ENCODE measurements around the gene SCD5.
"Not testable (repeated sequence)": the region's sequence is repeated elsewhere in the genome, so short reads cannot be mapped to it uniquely, and the experiment has no call there.

SCD5 gene

DNA sequence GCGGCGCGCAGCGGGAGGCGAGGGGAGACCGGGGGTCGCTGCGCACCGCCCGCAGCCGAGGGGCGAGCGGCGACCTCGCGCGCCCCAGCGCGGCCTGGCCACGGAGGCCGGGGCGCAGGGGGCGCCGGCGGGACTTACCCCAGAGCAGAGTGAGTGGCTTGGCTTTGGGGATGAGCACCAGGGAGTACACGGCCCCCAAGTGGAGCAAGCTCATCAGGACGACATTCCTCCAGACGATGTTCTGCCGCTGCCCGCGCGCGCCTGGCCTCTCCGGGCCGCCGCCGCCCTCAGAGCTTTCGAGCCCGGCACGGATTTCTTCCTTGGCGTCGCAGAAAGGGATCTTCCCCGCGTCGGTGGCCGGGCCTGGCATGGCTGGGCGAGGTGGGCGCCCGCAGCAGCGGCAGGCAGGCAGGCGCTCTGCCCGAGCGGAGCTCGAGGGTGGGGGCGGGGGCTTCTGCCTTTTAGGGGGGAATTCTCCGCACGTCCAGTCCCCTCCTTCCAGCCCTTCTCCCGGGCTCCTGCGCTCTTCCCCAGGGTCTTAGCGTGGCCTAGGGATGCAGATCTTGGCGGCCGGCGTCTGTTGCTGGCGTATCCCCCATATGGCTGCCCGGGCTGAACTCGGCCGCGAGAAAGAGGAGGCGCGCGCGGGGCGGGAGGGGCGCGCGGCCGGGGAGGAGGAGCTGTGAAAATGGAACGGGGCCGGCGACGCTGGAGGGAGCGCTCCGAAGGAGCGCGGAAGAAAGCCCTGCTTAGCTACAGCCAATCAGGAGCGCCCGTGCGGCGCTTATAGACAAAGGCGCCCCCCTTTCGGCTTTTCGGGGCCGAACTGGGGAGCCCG, at the start of gene SCD5:
Gene SCD5 (minus strand): TSS at position 629 of the 838 bp plus-strand sequence. CDS start 259 bp downstream, at position 370.
- peak; percentile 33 for DNase-seq

GRCh38 chr4:82842593-82842992, 44.0 kb upstream of the SCD5 start:
- DNase-seq: no peak

DNA sequence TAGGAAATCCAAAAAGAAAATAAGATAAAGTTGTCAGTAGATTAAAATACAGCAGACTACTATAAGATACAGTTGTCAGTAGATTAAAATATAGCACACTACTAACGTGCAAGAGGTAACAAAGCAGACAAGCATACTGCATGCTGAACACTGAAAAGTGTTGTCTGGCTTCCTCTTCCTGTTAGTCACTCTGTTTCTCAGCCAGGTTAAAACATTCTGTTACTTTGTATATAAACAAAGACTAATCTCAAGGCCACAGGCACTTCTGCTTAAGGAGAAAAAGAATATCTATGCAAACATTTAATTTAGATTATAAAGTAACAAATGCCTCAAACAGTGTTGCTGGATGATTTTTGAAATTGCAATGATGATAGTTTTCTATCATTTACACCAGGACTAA, 41.0 kb upstream of the SCD5 start:
- no peak for DNase-seq

DNA sequence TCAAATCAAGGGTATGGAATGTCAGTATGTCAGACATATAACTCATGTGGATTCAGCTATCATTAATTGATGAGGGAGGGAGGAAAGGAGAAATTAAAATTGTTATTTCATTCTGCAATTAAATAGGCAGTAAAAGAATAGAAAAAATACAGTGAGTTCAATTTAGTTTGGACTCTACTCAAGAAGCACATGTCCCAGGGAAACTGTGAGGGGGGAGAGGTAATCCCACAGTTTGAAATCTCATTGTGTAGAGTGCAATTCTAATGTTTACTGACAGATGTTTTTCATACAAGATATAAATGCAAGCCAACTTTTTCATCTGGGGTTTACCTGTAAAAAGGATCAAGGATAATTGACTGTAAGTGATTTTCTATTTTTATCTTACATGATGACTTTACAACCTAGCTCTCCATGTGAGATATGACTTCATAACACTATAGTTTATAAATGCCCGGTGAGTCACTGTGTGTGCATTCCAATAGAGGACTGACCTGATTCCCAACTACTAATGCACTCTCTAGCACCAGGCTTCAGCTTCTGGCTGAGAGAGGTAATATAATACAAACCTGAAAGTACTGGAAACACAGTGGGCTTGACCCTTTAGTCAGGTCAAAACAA, 35.2 kb upstream of the SCD5 start:
- no peak for DNase-seq

- DNase-seq: not testable (repeated sequence)
Measured at GRCh38 chr4:82833060-82833459, 34.5 kb upstream of the SCD5 start.

- DNase-seq: no peak
Measured at GRCh38 chr4:82825425-82825824, 26.8 kb upstream of the SCD5 start.

GRCh38 chr4:82823062-82823461, 24.5 kb upstream of the SCD5 start:
- no peak for DNase-seq

- DNase-seq: no peak
Measured at GRCh38 chr4:82820689-82821088, 22.1 kb upstream of the SCD5 start.

GRCh38 chr4:82818664-82819662, 20.4 kb upstream of the SCD5 start:
- no peak for DNase-seq

- DNase-seq: not testable (repeated sequence)
Measured at GRCh38 chr4:82816874-82817273, 18.3 kb upstream of the SCD5 start.

- DNase-seq: no peak
Measured at GRCh38 chr4:82814034-82814433, 15.4 kb upstream of the SCD5 start.

DNA sequence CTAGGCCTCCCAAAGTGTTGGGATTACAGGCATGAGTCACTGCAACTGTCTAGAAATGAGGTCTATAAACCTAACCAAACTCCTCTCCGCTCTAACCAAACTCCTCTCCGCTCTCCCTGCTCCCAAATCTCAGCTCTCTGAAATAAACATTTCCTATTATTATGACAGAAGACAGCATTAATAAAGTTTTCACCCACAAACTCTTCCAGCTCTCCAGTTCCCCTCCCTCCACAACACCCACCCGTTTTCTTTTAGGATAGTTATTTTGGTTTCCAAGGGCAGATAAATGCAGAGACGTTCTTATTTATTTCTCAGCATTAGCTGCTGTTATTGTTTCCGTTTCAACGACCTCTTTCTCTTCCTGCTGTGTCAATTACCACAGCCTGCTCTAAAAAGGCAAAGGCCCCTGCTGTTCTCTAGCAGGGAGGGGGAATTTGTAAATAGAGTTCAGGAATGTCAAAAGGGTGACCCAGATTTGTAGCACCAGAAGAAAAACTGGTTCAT, 13.3 kb upstream of the SCD5 start:
- DNase-seq: no peak

- no peak for DNase-seq
Measured at GRCh38 chr4:82811392-82811791, 12.8 kb upstream of the SCD5 start.

- DNase-seq: no peak
Measured at GRCh38 chr4:82810176-82810575, 11.6 kb upstream of the SCD5 start.

DNA sequence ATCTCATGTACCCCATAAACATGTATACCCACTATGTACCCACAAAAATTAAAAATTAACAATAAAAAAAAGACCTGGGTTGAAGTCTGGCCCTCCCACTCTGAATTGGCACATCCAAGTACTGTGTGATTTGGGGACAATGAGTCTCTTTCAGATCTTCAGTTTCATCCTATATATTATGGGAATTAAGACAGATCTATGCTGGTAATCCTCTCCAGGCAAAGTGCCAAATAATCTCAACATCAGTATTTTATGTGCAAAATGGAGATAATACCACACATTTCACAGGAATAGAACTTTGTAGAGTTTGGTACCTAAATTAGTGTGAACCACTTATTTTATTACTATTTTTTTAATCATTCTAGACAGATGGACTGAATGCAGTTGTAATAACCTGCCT, 11.0 kb upstream of the SCD5 start:
- DNase-seq: no peak

DNA sequence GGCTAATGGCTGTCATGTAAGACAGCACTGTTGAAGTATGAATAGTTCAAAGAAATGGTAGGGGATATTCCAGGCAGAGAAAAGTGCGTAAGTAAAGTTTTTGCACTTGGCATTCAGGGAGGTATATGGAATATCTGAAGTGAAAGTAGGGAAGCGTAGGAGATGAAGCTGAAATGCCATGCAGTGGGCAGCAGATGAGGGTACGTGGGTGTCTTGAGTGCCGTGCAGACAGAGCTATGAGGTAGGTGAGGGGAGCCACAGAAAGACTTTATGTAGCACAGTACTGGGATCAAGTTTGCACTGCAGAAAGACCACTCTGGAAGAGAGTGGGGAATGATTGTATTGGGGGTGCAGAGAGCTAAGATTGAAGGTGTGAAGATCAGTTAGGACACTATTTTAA, 5.2 kb upstream of the SCD5 start:
- no peak for DNase-seq

DNA sequence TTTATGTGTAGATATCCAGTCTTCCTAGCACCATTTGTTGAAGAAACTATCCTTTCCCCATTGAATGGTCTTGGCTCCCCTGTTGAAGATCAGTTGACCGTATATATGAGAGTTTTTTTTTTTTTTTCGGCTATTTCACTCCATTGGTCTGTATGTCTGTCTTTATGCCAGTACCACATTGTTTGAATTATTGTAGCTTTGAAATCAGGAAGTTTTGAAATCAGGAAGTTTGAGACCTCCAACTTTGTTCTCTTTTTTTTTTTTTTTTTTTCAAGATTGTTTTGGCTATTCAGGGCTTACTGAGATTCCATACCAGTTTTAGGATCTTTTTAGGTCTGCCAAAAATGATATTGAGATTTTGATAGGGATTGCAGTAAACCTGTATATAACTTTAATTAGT, 4.3 kb upstream of the SCD5 start:
- no peak for DNase-seq

- DNase-seq: no peak
Measured at GRCh38 chr4:82801910-82802521, 3.4 kb upstream of the SCD5 start.

DNA sequence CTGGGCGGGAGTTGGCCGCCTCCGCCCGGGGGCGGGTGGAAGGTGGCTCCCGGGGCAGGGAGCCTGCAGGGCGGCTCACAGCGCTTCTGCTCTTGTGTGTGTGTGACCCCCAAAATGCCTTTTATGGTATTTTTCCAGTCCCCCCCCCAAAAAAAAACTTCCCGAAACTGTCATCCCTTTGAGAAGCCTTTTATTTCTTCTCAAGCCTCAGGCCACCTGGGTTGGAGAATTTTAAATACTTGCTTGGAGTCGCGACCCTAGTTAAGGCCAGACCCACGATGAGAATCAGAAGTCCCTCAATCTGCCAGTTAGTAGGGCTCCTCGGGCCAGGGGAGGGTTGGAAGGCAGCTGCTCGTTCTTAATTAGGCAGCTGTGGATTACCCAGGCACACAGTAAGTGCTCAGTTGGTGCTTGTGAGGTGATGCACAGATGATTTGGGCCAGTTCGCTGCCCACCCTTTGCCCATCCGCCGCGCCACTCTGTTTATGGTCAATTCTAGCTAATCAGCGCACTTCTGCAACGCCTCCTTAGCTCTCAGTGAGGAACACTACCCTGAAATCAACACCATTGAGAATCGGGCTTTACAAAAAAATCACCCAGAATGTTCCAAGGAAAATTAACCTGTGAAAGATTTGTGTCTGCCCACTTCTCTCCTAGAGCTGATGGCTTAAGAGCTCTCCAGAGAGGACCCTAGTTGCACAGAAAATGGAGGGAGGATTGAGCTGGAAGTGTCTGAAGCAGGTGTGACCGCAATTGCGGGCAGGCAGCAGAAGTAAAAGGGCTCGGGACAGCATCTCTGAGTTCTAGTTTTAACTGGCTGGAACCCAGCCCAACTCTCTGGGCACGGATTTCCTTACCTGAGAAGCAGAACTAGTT, 648 bp upstream of the SCD5 start:
- no peak for DNase-seq

DNA sequence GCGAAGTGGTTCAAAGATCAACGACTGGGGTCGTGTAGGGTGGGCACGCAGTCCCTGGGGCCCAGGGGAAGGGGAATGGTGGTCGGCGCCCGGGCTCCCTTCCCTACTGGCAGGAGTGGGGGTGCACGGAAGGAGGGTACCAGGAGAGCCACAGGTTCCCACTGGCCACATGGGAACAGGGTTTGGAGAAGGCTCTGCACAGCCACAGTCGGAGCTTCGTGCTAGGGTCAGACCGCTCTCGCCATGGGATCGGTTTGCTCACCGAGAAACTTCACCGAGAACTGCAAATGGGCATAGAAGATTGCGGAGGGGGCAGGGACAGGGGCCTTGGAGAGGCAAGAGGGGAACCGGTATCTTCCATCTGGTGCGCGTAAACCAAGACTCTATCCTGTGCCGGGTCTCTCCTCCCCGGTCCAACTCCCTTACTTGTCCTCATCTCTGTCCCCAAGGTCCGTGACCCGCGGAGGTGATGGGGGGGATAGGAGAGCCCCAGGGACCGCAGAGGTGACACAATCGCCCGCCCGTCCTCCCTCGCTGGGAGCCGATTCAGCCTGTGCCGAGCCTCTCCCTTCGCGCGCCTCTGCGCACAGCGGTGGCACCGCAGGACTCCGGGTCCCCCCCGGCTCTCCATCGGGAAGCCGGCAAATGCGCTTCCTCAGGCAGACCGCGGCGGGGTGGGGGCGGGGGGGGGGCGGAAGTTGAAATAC, 1.0 kb downstream of the SCD5 start:
- no peak for DNase-seq

DNA sequence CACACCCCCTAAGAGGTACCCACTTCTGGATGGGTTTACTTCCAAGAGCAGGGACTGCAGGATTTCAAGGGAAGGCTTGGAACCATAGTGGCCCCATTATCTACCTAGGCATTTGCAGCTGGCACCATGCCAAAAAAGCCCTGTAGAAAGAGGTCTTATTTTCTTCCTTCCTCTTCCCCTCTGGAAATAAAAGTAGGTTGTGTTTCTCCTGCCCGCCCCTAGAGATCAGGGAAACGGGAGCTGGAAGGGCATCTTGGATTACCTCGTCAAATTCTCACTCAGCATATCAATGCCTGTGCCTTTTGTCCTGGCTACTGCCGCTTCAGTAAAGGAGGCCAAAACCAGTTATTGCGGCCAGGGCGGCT, 1.6 kb downstream of the SCD5 start:
- no peak for DNase-seq
